ENCODE data around the gene DMRTC1.
"Not testable (repeated sequence)": the region's sequence is repeated elsewhere in the genome, so short reads cannot be mapped to it uniquely, and the experiment has no call there.

DNA sequence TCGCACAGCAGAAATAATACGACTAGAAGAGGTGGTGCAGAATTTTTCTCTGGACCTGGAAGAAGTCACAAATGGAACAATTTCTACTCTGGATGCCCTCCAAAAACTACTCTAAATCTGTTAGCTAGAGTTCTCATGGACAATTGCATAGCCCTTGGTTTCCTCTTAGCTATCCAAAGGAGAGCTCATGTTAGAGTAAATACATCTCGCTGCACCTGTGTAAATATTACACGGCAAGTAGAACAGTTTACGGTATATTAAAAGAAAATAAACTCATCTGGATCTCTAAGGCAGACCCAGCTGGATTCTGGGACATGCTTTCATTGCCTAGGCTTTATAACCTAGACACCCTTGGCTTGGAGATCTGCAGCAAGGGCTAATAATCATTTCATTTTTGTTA, 28.2 kb upstream of the DMRTC1 start:
- not testable (repeated sequence) for TF ChIP-seq TARDBP (IDR thresholded peaks at IDR 0.05); ELF4 (IDR thresholded peaks at IDR 0.05); NFRKB (IDR thresholded peaks at IDR 0.05); LEF1 (IDR thresholded peaks at IDR 0.05; ENCODE audit: borderline replicate concordance); FOXK2 (IDR thresholded peaks at IDR 0.05); CTBP1 (IDR thresholded peaks at IDR 0.05; ENCODE audit: borderline replicate concordance); SP1 (IDR thresholded peaks at IDR 0.05); SUZ12 (IDR thresholded peaks at IDR 0.05); BHLHE40 (IDR thresholded peaks at IDR 0.05; ENCODE audit: borderline replicate concordance); ZNF384 (IDR thresholded peaks at IDR 0.05); HDGF (IDR thresholded peaks at IDR 0.05; ENCODE audit: borderline replicate concordance)

Data from HEK293T (cell line).